GM21529 (cell line): ENCODE data around the gene BLM.
A peak's percentile ranks its signal among the peaks of the same experiment; 100 is the strongest.
"Not testable (repeated sequence)": the region's sequence is repeated elsewhere in the genome, so short reads cannot be mapped to it uniquely, and the experiment has no call there.

Experiments used
- ATAC-seq: cut with Tn5 transposase; IDR thresholded peaks from one replicate; pipeline ENCODE4 v1.9.1; 2021; ENCODE audit not compliant: unreplicated experiment

The BLM gene

DNA sequence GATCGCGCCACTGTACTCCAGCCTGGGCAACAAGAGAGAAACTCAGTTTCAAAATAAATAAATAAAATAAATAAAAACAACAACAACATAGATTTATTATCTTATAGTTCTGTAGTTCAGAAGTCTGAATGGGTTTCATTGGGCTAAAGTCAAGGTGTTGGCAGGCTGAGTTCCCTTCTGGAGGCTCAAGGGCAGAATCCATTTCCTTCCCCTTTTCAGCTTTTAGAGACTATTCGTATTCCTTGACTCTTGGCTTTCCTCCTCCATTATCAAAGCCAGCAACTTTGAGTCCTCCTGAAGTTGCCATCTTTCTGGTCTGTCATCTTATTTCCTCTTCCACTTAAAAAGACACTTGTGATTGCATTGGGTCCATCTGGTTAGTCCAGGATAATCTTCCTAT lies 12.1 kb downstream of the BLM start:
- ATAC-seq: no peak

GRCh38 chr15:90730290-90730689 lies 13.1 kb downstream of the BLM start:
- no peak for ATAC-seq

DNA sequence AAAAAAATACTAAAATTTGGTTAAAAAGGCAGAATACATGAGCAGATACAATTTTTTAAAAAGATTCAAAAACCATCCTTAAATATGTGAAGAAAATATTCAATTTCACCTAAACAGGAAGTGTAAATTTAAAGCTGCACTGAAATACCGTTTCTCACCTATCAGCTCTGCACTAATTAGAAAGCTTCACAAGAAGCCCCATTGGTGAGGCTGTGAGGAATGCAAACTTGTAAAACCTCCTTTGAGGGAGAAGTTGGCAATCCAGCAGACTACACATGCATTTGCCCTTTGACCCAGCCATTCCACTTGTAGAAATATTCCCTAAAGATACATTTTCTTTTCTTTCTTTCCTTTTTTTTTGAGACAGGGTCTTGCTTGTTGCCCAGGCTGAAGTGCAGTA lies 18.8 kb downstream of the BLM start:
- ATAC-seq: no peak

GRCh38 chr15:90740545-90740944 lies 23.4 kb downstream of the BLM start:
- ATAC-seq: not testable (repeated sequence)

DNA sequence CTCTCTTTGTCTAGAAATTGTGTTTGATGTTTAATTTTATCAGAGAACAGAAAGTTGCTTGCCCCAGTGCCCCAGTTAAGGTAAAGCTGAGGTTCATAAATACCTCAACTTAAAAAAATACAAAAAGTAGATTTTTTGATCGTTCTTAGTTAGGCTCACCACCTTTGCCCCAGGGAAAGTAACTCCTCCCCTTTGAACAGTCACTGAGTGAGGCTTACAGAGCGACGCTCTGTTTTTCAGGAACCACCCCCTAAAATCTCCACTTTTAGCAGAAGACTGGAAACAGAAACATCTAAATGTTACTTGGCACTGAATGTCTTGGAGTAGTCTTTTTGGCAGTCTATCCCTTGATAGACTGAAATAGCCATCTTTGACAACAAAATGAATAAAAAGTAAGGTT lies 24.9 kb downstream of the BLM start:
- ATAC-seq: no peak

GRCh38 chr15:90743407-90743806 lies 26.3 kb downstream of the BLM start:
- ATAC-seq: no peak

DNA sequence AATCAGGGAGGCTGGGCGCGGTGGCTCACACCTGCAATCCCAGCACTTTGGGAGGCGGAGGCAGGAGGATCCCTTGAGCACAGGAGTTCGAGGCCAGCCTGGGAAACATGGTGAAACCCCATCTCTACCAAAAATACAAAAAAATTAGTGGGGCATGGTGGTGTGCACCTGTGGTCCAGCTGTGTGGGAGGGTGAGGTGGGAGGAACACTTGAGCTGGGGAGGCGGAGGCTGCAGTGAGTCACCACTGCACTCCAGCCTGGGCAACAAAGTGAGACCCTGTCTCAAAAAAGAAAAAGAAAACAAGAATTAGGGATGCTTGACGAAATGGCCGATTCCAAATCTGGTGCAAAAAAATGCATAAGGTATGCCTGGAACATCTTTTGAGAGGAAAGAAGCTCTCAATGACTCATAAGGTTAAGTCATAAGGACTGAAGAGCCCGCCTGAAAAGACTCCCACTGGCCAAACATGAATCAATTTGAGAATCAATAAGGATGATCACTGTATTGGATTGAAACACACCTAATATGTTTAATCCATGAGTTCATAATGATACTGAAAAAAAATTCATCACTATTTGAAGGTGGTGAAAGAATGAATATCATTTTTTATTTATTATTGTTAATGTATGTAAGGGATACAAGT lies 27.7 kb downstream of the BLM start:
- no peak for ATAC-seq

GRCh38 chr15:90749754-90750153 lies 32.6 kb downstream of the BLM start:
- peak; percentile 79 for ATAC-seq

DNA sequence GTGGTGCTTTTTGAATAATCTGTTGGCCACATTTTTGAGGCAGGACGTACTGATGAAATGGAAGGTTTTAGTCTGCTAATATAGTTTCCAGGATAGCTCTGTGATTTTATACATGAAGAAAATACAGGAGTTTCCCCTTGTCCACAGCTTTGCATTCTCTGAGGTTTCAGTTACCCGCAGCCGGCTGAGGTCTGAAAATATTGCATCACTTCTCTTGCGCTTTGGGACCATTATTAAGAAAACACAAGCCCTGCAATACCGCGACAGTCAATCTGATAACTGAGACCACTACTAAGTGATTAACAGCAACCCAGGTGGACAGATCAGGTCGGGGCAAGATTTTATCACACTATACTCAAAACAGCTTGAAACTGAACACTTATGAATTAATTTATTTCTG lies 33.0 kb downstream of the BLM start:
- peak; percentile 63 for ATAC-seq

GRCh38 chr15:90751300-90751825 lies 34.2 kb downstream of the BLM start:
- no peak for ATAC-seq

DNA sequence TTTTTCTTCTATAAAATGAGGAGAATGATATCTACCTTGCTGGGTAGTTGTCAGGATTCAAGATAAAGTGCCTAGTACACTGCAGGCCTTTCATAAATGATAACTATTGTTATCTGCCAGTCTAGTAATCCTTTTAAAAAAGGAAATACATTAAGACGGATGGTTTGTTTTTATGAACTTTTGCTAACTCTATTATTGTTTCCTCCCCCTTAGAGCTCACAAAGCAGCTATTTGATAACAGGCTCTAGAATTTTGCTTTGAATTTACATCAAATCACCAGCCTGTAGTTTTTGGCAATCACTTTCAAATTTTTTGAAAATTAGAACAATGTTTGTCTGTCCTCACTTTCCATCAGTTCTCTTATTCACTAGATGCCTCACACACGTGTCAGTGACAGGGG lies 39.8 kb downstream of the BLM start:
- ATAC-seq: no peak

- no peak for ATAC-seq
Measured at GRCh38 chr15:90757461-90757860, 40.3 kb downstream of the BLM start.

DNA sequence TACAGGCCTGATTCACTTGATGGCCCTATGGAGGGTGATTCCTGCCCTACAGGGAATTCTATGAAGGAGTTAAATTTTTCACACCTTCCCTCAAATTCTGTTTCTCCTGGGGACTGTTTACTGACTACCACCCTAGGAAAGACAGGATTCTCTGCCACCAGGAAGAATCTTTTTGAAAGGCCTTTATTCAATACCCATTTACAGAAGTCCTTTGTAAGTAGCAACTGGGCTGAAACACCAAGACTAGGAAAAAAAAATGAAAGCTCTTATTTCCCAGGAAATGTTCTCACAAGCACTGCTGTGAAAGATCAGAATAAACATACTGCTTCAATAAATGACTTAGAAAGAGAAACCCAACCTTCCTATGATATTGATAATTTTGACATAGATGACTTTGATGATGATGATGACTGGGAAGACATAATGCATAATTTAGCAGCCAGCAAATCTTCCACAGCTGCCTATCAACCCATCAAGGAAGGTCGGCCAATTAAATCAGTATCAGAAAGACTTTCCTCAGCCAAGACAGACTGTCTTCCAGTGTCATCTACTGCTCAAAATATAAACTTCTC lies 43.6 kb downstream of the BLM start:
- no peak for ATAC-seq

- ATAC-seq: no peak
Measured at GRCh38 chr15:90761629-90762028, 44.5 kb downstream of the BLM start.

DNA sequence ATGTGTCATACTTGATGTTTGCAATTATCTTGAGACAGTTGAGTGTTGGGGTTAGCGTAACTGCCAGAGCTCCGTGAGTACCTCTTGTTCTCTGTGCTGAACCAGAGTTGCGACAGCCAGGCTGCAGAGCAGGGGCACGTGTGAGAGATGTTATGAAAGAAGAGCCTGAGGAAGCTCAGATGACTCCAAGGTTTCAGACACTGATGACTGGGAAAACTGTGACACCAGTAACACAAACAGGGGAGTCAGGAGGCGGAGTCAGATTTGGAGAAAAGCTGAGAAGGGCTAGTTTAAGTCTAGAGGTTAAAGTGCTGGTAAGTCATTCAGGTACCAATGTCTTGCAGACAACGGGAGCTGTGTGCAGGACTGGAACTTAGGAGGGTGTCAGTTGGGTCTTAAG lies 45.0 kb downstream of the BLM start:
- no peak for ATAC-seq

DNA sequence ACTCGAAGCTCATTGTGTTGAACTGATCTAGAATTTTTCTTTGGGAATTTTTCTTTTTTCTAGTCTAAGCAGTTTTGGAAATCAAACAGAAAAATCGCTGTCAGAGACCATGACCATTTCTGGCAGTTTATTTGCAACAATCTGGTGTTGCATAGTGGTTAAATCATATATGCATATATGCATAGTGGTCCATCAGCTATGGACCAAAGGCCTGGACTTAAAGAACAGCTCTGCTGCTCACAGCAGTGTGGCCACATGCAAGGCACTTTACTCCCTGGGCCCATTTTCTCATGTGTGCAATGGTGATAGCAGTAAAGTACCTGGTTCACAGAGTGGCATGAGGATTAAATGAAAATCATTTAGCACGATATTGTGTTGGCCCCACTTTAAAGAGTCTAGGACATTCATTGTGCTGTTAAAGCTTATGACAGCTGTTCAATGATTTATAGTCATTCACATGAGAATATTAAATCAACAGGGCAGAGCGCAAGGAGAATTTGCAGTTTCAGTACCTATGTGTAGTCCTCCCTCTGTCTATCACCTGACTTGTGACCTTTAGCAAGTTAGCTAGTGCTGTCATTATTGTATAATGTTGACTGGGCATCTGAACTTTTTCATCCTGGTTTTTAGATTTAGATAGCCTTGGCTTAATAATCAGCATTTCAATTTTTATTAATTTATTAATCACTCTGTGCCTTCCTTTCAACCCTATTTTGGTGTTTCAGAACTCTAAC lies 46.4 kb downstream of the BLM start:
- ATAC-seq: no peak

DNA sequence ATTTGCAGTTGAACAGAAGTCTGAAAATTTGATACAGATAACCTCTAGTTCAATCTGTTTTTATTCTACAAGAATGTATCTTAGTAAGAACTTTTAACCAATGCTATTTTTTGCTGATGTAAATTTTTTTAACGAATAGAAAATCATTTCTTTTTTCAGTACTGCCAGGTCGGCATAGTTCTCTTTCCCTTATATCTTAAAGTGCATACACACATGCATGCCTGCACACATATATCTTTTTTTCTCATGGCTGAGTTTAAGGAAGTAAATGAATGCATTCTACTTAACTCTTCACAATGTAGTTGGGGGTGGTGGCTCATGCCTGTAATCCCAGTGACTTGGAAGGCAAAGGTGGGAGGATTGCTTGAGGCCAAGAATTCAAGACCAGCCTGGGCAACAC lies 48.4 kb downstream of the BLM start:
- ATAC-seq: no peak

DNA sequence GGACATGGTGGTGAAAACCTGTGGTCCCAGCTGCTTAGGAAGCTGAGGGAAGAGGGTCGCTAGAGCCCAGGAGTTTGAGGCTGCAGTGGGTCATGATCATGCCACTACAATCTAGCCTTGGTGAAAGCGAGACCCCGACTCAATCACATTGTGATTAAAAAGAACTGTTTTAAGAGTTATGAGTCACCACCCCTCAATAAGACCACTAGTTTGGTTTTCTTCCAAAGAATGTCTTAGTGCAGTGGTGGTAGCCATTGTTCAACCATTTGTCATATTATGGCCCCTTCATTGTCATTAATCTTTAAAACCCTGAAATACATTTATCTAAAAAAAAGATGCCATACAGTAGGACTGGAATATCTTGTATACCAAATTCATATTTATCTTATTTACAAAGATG lies 48.8 kb downstream of the BLM start:
- ATAC-seq: no peak

DNA sequence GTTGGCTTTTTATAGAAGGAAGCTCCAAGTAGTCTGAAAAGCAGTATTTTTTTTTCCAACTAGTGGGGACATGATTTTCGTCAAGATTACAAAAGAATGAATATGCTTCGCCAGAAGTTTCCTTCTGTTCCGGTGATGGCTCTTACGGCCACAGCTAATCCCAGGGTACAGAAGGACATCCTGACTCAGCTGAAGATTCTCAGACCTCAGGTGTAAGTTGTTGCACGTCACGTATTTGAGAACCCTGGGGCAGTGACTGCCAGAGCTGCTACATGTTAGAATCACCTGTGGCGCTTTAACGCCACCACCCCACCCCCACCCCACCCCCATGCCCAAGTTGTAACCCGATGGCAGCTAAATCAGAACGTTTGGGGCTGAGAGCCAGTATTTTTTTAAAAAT lies 52.2 kb downstream of the BLM start:
- no peak for ATAC-seq

DNA sequence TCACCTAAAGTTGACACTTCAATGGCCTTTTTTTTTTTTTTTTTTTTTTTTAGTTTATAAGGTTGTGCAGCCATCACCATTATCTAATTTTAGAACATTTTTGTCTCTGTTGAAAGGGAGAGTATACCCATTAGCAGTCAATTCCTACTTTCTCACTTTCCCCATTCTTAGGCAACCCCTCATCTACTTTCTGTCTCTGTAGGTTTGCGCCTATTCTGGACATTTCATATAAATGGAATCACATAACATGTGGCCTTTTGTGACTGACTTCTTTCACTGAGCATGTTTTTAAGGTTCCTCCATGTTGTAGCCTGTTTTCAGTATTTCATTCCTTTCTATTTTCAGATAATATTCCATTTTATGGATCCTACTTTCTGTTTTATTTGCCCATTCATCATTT lies 56.3 kb downstream of the BLM start:
- ATAC-seq: no peak

DNA sequence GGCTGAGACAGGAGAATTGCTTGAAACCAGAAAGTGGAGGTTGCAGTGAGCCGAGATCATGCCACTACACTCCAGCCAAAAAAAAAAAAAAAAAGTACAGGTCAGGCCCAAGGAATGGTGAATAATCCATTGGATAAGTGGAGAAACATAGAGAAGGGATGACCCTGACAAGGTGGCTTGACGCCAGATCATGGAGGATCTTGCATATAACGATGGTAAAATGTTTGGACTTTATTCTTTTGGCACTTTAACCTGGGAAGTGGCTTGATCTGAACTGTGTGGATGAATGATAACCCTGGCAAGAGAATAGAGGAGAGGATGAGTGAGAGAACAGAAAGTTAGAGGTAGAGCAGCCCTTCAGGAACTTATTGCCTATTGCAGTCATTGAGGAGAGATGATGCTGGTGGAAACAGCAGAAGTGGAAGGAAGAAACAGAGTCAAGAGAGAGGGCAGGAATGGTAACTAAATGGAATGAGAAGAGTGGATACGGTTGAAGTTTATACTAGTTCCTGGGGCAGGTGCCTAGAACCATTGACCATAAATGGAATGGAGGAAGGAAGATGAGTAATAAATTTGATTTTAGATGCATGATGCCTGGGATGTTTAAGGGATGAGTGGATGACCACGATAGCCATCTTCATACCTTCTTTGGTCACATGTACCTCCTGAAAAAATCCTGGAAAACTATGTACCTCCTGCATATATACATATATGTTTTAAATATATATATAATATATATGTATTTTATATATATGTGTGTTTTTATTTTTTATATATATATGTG lies 57.8 kb downstream of the BLM start:
- no peak for ATAC-seq

GRCh38 chr15:90780916-90781315 lies 63.8 kb downstream of the BLM start:
- ATAC-seq: no peak
